Breast epithelium (tissue), 3 donors: ENCODE results near the gene ARHGEF4.

Experiments
- CTCF ChIP-seq, 3 donors: fragments of 450-650 bp; IDR thresholded peaks; one replicate each; pipeline ENCODE4 v1.5.1; 2016 to 2017; ENCODE audit warnings: antibody characterized with exemption in 3 of 3, mild to moderate bottlenecking in 3 of 3, moderate library complexity in 3 of 3
- POLR2AphosphoS5 ChIP-seq, 3 donors: sonication (generic); formaldehyde crosslinking; IDR thresholded peaks; one replicate each; pipeline ENCODE4 v1.6.1; 2017; ENCODE audit warnings: antibody characterized with exemption in 3 of 3

GRCh38 chr2:131004446-131005209 is 167.9 kb downstream of the ARHGEF4 start:
- no peak for TF ChIP-seq CTCF (IDR thresholded peaks at IDR 0.05)
- TF ChIP-seq POLR2AphosphoS5 (IDR thresholded peaks at IDR 0.05), result no peak
